ENCODE data around the gene USP44. TPM values are rescaled to one million over a fixed set of nuclear protein-coding genes. Genes with fewer than 3 reads are reported as not detected.

USP44 gene
- 25.0 TPM for polyA plus RNA-seq (2013, experiment 1 of 2)
- polyA plus RNA-seq (2013, experiment 2 of 2): 27.8 TPM

DNA sequence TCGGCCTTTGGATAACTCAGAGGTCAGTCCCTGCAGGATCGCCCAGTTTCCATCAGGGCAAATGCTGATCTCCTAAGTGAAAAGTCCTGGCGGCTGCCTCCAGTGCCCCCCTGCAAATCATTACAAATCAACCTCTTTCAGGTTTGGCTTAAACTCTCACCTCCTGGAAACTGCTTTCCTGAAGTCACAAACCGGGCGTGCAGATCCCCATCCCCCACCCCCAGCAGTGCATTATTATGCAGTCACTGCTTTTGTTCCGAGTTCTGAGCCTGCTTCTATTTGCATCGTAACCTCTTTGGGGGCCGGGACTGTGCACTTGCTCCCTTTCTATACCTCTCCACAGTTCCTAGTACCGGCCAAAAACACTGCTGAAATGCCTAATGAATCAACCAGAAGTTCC lies at the start of gene USP44:
Gene USP44 (minus strand): TSS at position 172 of the 400 bp plus-strand sequence. CDS start 17,220 bp downstream, outside the sequence.
- Histone ChIP-seq H3K4ac (ENCODE audit: low read depth, low read length) (no peak within 1 kb of the TSS), H2BK5ac (ENCODE audit: low read length) (no peak within 1 kb of the TSS), H3K79me2 (ENCODE audit: control insufficient read depth, insufficient read depth, low read length) (no peaks in the 10 kb centered on the region), H3K9ac (ENCODE audit: low read length) (peak within 1 kb of the TSS; percentile 27), H3K4me2 (ENCODE audit: low read length) (peak within 1 kb of the TSS; percentile 11), H2AK5ac (ENCODE audit: low read length) (no peak within 1 kb of the TSS), H3K4me1 (ENCODE audit: control insufficient read depth, low read depth, low read length) (peaks cover 3% of the 10 kb centered on the region), H3K79me1 (ENCODE audit: low read length) (no peaks in the 10 kb centered on the region), H3K36me3 (ENCODE audit: control insufficient read depth, insufficient read depth, low read length) (no peaks in the 10 kb centered on the region), H3K27me3 (ENCODE audit: insufficient read depth, low read length, poor library complexity) (no peaks in the 10 kb centered on the region), H3K18ac (ENCODE audit: low read length) (no peak within 1 kb of the TSS), H3K27ac (ENCODE audit: low read depth, low read length) (no peak within 1 kb of the TSS), H2BK120ac (ENCODE audit: low read depth, low read length) (no peak within 1 kb of the TSS), H3K56ac (ENCODE audit: low read length) (peak within 1 kb of the TSS; percentile 10), H4K8ac (ENCODE audit: low read depth, low read length) (no peak within 1 kb of the TSS), H3K23ac (ENCODE audit: low read length) (no peak within 1 kb of the TSS), H2BK15ac (replicated peaks; ENCODE audit: low read depth) (no peak within 1 kb of the TSS), H4K5ac (ENCODE audit: low read length) (no peak within 1 kb of the TSS), H3K4me3 (ENCODE audit: low read length) (no peak within 1 kb of the TSS)
- DNase-seq: peak; percentile 51
- WGBS (ENCODE audit: extremely low coverage, insufficient coverage, low lambda C conversion rate): no CpG with 5 or more reads among the region's 9 CpGs

DNA sequence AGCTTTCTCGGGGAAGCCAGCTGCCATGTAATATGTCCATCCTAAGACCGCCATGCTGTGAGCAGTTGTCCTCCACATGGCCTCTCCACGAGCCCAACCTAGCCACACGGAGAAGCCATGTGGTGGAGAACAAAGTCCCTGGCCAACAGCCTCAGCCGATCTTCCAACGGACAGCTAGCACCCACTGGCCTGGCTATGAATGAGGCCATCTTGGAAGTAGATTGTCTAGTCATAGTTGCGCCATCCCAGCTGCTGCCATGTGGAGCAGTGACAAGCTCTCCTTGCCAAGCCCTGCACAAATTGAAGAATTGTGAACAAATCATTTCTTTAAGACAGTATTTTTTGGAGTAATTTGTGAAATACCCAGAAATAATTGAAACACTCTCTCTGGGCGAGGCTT lies 49.3 kb upstream of the USP44 start:
- no peaks in the 10 kb centered on the region for H3K79me1 ChIP-seq (ENCODE audit: low read length)
- no peak overlapping the region for H3K4ac ChIP-seq (ENCODE audit: low read depth, low read length)

DNA sequence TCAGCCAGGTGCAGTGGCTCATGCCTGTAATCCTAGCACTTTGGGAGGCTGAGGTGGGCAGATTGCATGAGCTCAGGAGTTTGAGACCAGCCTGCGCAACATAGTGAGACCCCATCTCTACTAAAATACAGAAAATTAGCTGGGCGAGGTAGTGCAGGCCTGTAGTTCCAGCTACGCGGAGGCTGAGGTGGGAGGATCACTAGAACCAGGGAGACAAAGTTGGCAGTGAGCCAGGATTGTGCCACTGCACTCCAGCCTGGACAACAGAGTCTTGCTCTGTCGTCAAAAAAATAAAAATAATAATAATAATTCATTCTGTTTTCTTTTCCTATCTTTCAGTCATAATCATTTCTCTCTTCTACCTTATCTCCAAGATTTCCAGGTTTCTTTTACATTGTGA lies 48.6 kb upstream of the USP44 start:
- no peak overlapping the region for H4K8ac ChIP-seq (ENCODE audit: low read depth, low read length)
- no peaks in the 10 kb centered on the region for H3K36me3 ChIP-seq (ENCODE audit: control insufficient read depth, insufficient read depth, low read length)
- no peaks in the 10 kb centered on the region for H3K79me1 ChIP-seq (ENCODE audit: low read length)
- H3K23ac ChIP-seq (ENCODE audit: low read length): no peak overlapping the region
- no peak overlapping the region for H3K18ac ChIP-seq (ENCODE audit: low read length)
- H2BK120ac ChIP-seq (ENCODE audit: low read depth, low read length): no peak overlapping the region
- H3K27me3 ChIP-seq (ENCODE audit: insufficient read depth, low read length, poor library complexity): no peaks in the 10 kb centered on the region
- no peak overlapping the region for H4K5ac ChIP-seq (ENCODE audit: low read length)
- H3K9ac ChIP-seq (ENCODE audit: low read length): no peak overlapping the region
- no peak overlapping the region for H2BK15ac ChIP-seq (replicated peaks; ENCODE audit: low read depth)
- DNase-seq: no peak
- no peak overlapping the region for H3K4me2 ChIP-seq (ENCODE audit: low read length)
- H2AK5ac ChIP-seq (ENCODE audit: low read length): no peak overlapping the region
- H3K4me3 ChIP-seq (ENCODE audit: low read length): no peak overlapping the region
- no peaks in the 10 kb centered on the region for H3K4me1 ChIP-seq (ENCODE audit: control insufficient read depth, low read depth, low read length)
- H2BK5ac ChIP-seq (ENCODE audit: low read length): no peak overlapping the region
- H3K56ac ChIP-seq (ENCODE audit: low read length): no peak overlapping the region
- H3K4ac ChIP-seq (ENCODE audit: low read depth, low read length): no peak overlapping the region
- H3K79me2 ChIP-seq (ENCODE audit: control insufficient read depth, insufficient read depth, low read length): no peaks in the 10 kb centered on the region
- no peak overlapping the region for H3K27ac ChIP-seq (ENCODE audit: low read depth, low read length)
- WGBS (ENCODE audit: extremely low coverage, insufficient coverage, low lambda C conversion rate): no CpG with 5 or more reads among the region's 5 CpGs

More for the DNA sequence above, 49.3 kb upstream of the USP44 start:
- WGBS (ENCODE audit: extremely low coverage, insufficient coverage, low lambda C conversion rate): no CpG with 5 or more reads among the region's 8 CpGs
- Histone ChIP-seq H3K27me3 (ENCODE audit: insufficient read depth, low read length, poor library complexity) (no peaks in the 10 kb centered on the region), H3K4me3 (ENCODE audit: low read length) (no peak overlapping the region), H3K36me3 (ENCODE audit: control insufficient read depth, insufficient read depth, low read length) (no peaks in the 10 kb centered on the region), H2BK5ac (ENCODE audit: low read length) (no peak overlapping the region), H4K5ac (ENCODE audit: low read length) (no peak overlapping the region), H2AK5ac (ENCODE audit: low read length) (no peak overlapping the region), H3K79me2 (ENCODE audit: control insufficient read depth, insufficient read depth, low read length) (no peaks in the 10 kb centered on the region), H3K23ac (ENCODE audit: low read length) (no peak overlapping the region), H3K9ac (ENCODE audit: low read length) (no peak overlapping the region), H4K8ac (ENCODE audit: low read depth, low read length) (no peak overlapping the region), H2BK15ac (replicated peaks; ENCODE audit: low read depth) (no peak overlapping the region), H3K18ac (ENCODE audit: low read length) (no peak overlapping the region), H3K4me1 (ENCODE audit: control insufficient read depth, low read depth, low read length) (no peaks in the 10 kb centered on the region), H3K27ac (ENCODE audit: low read depth, low read length) (no peak overlapping the region), H3K56ac (ENCODE audit: low read length) (no peak overlapping the region), H2BK120ac (ENCODE audit: low read depth, low read length) (no peak overlapping the region), H3K4me2 (ENCODE audit: low read length) (no peak overlapping the region)
- DNase-seq: no peak

DNA sequence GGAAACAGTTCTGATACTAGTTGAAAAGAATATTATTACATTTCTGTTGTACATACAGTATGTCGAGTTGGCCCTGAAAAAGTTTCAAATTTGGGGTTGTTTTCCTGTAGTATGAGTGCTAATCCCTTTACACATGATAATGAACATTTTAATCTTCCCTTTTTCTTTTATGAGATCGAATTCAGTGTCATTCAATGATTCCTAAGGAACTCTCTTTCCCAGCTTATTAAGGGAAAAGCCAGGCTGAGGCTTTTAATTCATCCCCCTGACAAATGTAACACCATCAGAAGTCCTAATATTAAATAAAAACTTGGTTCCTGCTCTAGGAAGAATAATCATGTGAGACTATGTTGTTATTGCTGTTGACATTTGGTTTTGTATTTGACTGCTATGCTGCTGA lies 42.9 kb upstream of the USP44 start:
- Histone ChIP-seq H3K27me3 (ENCODE audit: insufficient read depth, low read length, poor library complexity) (no peaks in the 10 kb centered on the region), H3K9ac (ENCODE audit: low read length) (no peak overlapping the region), H2BK120ac (ENCODE audit: low read depth, low read length) (no peak overlapping the region), H3K36me3 (ENCODE audit: control insufficient read depth, insufficient read depth, low read length) (no peaks in the 10 kb centered on the region), H4K5ac (ENCODE audit: low read length) (no peak overlapping the region), H3K79me2 (ENCODE audit: control insufficient read depth, insufficient read depth, low read length) (no peaks in the 10 kb centered on the region), H3K4me1 (ENCODE audit: control insufficient read depth, low read depth, low read length) (no peaks in the 10 kb centered on the region), H2BK15ac (replicated peaks; ENCODE audit: low read depth) (no peak overlapping the region), H4K8ac (ENCODE audit: low read depth, low read length) (no peak overlapping the region), H3K4me2 (ENCODE audit: low read length) (no peak overlapping the region), H3K27ac (ENCODE audit: low read depth, low read length) (no peak overlapping the region), H3K23ac (ENCODE audit: low read length) (no peak overlapping the region), H3K4ac (ENCODE audit: low read depth, low read length) (no peak overlapping the region), H3K56ac (ENCODE audit: low read length) (no peak overlapping the region), H3K4me3 (ENCODE audit: low read length) (no peak overlapping the region), H3K79me1 (ENCODE audit: low read length) (no peaks in the 10 kb centered on the region), H2AK5ac (ENCODE audit: low read length) (no peak overlapping the region), H2BK5ac (ENCODE audit: low read length) (no peak overlapping the region), H3K18ac (ENCODE audit: low read length) (no peak overlapping the region)
- no CpG with 5 or more reads among the region's 2 CpGs for WGBS (ENCODE audit: extremely low coverage, insufficient coverage, low lambda C conversion rate)
- no peak for DNase-seq

DNA sequence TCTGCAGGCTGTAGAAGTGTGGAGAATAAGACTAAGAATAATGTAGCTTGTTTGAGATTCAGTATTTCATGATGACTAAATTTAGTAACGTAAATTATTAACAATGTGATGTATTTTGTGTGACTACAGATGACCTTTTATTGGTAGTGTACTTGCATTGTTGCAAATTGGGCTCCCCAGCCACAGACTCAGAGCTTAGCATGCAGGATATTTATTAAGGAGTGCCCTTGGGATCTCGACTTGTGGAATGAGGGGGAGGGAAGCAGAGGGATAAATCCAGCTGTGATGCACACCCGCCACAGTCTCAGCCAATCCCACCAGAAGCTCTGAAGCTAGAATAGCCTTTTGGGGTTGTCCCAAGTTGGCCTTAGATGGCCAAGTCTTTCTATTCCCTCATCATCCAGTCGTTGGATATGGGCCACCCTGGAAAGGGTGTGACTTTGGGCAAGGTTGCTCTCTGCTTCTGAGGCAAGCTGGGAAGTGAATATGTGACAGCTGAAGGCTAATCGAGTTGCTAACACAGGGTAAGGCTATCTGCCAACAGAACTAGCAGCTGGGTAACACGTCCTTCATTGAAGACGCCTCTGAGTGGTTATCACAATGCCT lies 42.1 kb upstream of the USP44 start:
- Histone ChIP-seq H3K36me3 (ENCODE audit: control insufficient read depth, insufficient read depth, low read length) (no peaks in the 10 kb centered on the region), H3K23ac (ENCODE audit: low read length) (no peak overlapping the region), H4K8ac (ENCODE audit: low read depth, low read length) (no peak overlapping the region), H3K27ac (ENCODE audit: low read depth, low read length) (no peak overlapping the region), H2BK15ac (replicated peaks; ENCODE audit: low read depth) (no peak overlapping the region), H3K79me2 (ENCODE audit: control insufficient read depth, insufficient read depth, low read length) (no peaks in the 10 kb centered on the region), H3K9ac (ENCODE audit: low read length) (no peak overlapping the region), H3K4me1 (ENCODE audit: control insufficient read depth, low read depth, low read length) (no peaks in the 10 kb centered on the region), H3K4me3 (ENCODE audit: low read length) (no peak overlapping the region), H2BK120ac (ENCODE audit: low read depth, low read length) (no peak overlapping the region), H3K4ac (ENCODE audit: low read depth, low read length) (no peak overlapping the region), H3K56ac (ENCODE audit: low read length) (no peak overlapping the region), H4K5ac (ENCODE audit: low read length) (no peak overlapping the region), H3K27me3 (ENCODE audit: insufficient read depth, low read length, poor library complexity) (no peaks in the 10 kb centered on the region), H3K4me2 (ENCODE audit: low read length) (no peak overlapping the region), H2BK5ac (ENCODE audit: low read length) (no peak overlapping the region), H3K79me1 (ENCODE audit: low read length) (no peaks in the 10 kb centered on the region), H2AK5ac (ENCODE audit: low read length) (no peak overlapping the region), H3K18ac (ENCODE audit: low read length) (no peak overlapping the region)
- DNase-seq: no peak
- no CpG with 5 or more reads among the region's 7 CpGs for WGBS (ENCODE audit: extremely low coverage, insufficient coverage, low lambda C conversion rate)

DNA sequence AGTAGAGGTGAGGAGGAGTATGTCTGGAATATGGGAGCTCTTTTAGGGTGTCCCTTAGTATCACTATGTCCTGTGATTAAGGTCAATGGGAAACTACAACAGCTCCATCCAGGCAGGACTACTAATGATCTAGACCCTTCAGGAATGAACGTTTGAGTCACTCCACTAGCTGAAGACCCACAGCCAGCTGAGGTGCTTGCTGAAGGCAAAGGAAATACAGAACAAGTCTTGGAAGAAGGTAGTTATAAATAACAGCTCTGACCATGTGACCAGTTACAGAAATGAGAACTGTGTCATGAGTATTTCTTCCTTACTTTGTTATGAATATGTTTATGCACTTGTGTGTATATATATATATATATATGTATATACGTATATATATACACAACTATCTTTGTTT lies 40.5 kb upstream of the USP44 start:
- Histone ChIP-seq H3K18ac (ENCODE audit: low read length) (no peak overlapping the region), H3K27ac (ENCODE audit: low read depth, low read length) (no peak overlapping the region), H4K8ac (ENCODE audit: low read depth, low read length) (no peak overlapping the region), H4K5ac (ENCODE audit: low read length) (no peak overlapping the region), H2BK5ac (ENCODE audit: low read length) (no peak overlapping the region), H3K4me1 (ENCODE audit: control insufficient read depth, low read depth, low read length) (no peaks in the 10 kb centered on the region), H3K27me3 (ENCODE audit: insufficient read depth, low read length, poor library complexity) (no peaks in the 10 kb centered on the region), H3K4ac (ENCODE audit: low read depth, low read length) (no peak overlapping the region), H2BK15ac (replicated peaks; ENCODE audit: low read depth) (no peak overlapping the region), H3K79me1 (ENCODE audit: low read length) (no peaks in the 10 kb centered on the region), H3K79me2 (ENCODE audit: control insufficient read depth, insufficient read depth, low read length) (no peaks in the 10 kb centered on the region), H3K23ac (ENCODE audit: low read length) (no peak overlapping the region), H3K36me3 (ENCODE audit: control insufficient read depth, insufficient read depth, low read length) (no peaks in the 10 kb centered on the region), H3K9ac (ENCODE audit: low read length) (no peak overlapping the region), H2BK120ac (ENCODE audit: low read depth, low read length) (no peak overlapping the region), H3K4me3 (ENCODE audit: low read length) (no peak overlapping the region), H3K56ac (ENCODE audit: low read length) (no peak overlapping the region), H2AK5ac (ENCODE audit: low read length) (no peak overlapping the region), H3K4me2 (ENCODE audit: low read length) (no peak overlapping the region)
- DNase-seq: no peak
- WGBS (ENCODE audit: extremely low coverage, insufficient coverage, low lambda C conversion rate): no CpG with 5 or more reads among the region's 2 CpGs
